Naive thymus-derived CD8-positive, alpha-beta T cell (primary cell): ENCODE results near the gene RAB7A. TPM values are rescaled to one million over a fixed set of nuclear protein-coding genes. Genes with fewer than 3 reads are reported as not detected.
A peak's percentile ranks its signal among the peaks of the same experiment; 100 is the strongest.

Experiments used
- ATAC-seq, 2 donors: fragments of 150-1000 bp; cut with Tn5 transposase in 1 of 2; sonication (Bioruptor Pico), chemical (Tn5 transposase) in 1 of 2; 1 replicate in 1 of 2; 2 replicates in 1 of 2; pipeline ENCODE4 v1.10.0; 2021; ENCODE audit warnings: mild to moderate bottlenecking in 2 of 2, moderate library complexity in 2 of 2
- POLR2A ChIA-PET: fragments of 350-600 bp; sonication (Branson Sonifier 250); formaldehyde crosslinking; loops from one replicate; lab custom pipeline; 2021; ENCODE audit warnings: antibody characterized with exemption; lab: Charles Lee
- DNase-seq, 10 donors: peaks; one replicate each; pipeline versions ENCODE4 v3.0.0 to v3.0.0-alpha.2; 2020 to 2022
- H3K27ac Mint-ChIP-seq, 10 donors: one replicate each; pipeline ENCODE4 v1.8.0; 2020 to 2022; ENCODE audit warnings: mild to moderate bottlenecking in 10 of 10, mixed read lengths in 10 of 10, moderate library complexity in 4 of 10, inconsistent platforms in 1 of 10
- H3K27me3 Mint-ChIP-seq, 5 donors: one replicate each; pipeline ENCODE4 v1.8.0; 2021 to 2022; ENCODE audit warnings: mixed read lengths in 5 of 5
- H3K36me3 Mint-ChIP-seq, 3 donors: one replicate each; pipeline ENCODE4 v1.8.0; 2020 to 2022; ENCODE audit warnings: mixed read lengths in 3 of 3, mild to moderate bottlenecking in 2 of 3, inconsistent platforms in 1 of 3
- H3K4me1 Mint-ChIP-seq, 4 donors: one replicate each; pipeline ENCODE4 v1.8.0; 2021 to 2022; ENCODE audit warnings: mixed read lengths in 4 of 4
- H3K4me3 Mint-ChIP-seq, 10 donors: one replicate each; pipeline ENCODE4 v1.8.0; 2020 to 2022; ENCODE audit warnings: mild to moderate bottlenecking in 10 of 10, mixed read lengths in 10 of 10, moderate library complexity in 6 of 10, inconsistent platforms in 1 of 10
- H3K9me3 Mint-ChIP-seq, 9 donors: one replicate each; pipeline ENCODE4 v1.8.0; 2020 to 2022; ENCODE audit warnings: mixed read lengths in 9 of 9, mild to moderate bottlenecking in 3 of 9, inconsistent platforms in 1 of 9, moderate library complexity in 1 of 9
- polyA plus RNA-seq, 3 donors: library from polyadenylated mRNA; unstranded; fragments of 300-500 nt; fragmentation: Illumina TruSeq; gene quantifications; one replicate each; pipeline ENCODE4 v1.2.3, GENCODE V29; 2021
- total RNA-seq, 8 experiments: library from RNA in 2 of 8; stranded (reverse) in 2 of 8; gene quantifications; one replicate each; pipeline ENCODE4 v1.2.3 and lab custom pipeline; 2021 to 2026

The RAB7A gene
- total and polyA plus RNA-seq, 5 experiments from 2014 or later = 140 to 200 (median 177) TPM

GRCh38 chr3:128799653-128800052 is 73.7 kb downstream of the RAB7A start:
- peaks cover 5 to 56% (median 14%) of the 10 kb centered on the region in 3 donors for H3K36me3 Mint-ChIP-seq

DNA sequence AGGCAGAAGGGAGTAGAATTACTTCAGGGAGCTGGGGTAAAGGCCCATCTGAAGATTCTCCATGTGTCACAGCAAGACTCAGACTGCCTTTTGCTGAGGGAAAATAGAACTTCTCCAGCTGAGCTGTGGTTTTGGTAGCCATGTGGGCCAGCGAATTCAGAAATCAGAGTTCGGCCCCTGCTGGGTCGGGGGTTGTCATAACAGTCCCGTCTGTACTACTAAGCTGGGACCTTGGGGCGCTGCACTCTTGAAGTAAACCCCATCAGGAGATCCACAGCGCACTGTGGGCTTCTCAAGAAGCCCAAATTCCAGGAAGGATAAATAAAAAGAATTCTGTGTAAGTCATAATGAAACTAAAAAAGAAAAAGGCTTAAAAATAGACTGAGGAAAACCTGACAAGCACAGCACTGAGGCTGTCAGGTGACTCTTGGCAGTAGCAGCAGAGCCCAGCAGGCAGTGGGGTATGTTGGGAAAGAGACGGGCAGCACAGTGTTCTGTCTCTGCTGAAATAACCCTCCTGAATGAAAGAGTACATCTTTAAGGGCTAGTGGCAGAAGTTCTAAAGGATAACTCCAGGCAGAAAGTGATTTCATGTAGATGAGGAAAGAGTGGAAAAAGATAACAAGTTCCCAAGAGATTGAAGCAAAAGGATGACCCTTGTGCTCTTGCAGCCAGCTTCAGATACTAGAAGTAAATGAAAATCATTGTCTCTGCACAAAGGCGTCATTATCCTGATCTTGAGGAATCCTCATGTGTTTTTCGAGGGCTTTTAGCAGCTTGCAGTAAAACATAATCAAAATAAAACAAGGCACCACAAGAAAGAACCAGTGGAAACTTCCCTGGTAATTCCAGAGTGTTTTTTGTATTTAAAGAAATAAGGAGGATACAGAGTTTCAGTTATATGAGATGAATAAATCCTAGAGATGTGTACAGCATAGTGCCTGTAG is 74.5 kb downstream of the RAB7A start:
- peaks cover 34 to 65% (median 56%) of the 10 kb centered on the region in 4 donors for H3K4me1 Mint-ChIP-seq
- no peaks in the 10 kb centered on the region for H3K9me3 Mint-ChIP-seq
- peaks cover 5 to 53% (median 12%) of the 10 kb centered on the region in 3 donors for H3K36me3 Mint-ChIP-seq
- DNase-seq (no peak), ATAC-seq (no peak)
- H3K4me3 Mint-ChIP-seq = peak overlapping the region in 3 of 10 donors; percentile 8 to 36 (median 8)
- H3K27ac Mint-ChIP-seq = peak overlapping the region; percentile 75 to 98 (median 88)
- POLR2A ChIA-PET = interaction anchor here (0.5 to 2.1 kb wide), 5 partner anchors 12 to 119 kb away, joined by 3 to 11 read pairs (median 4); no protein-coding TSS in a partner anchor
- no peaks in the 10 kb centered on the region for H3K27me3 Mint-ChIP-seq

More at GRCh38 chr3:128799653-128800052, 73.7 kb downstream of the RAB7A start:
- H3K4me1 Mint-ChIP-seq = peaks cover 31 to 65% (median 57%) of the 10 kb centered on the region in 4 donors
- DNase-seq = no peak
- H3K9me3 Mint-ChIP-seq = no peaks in the 10 kb centered on the region
- H3K4me3 Mint-ChIP-seq = peak overlapping the region in 3 of 10 donors; percentile 13 to 34 (median 22)
- H3K27me3 Mint-ChIP-seq = no peaks in the 10 kb centered on the region
- POLR2A ChIA-PET = interaction anchor here (1.0 to 2.1 kb wide), 4 partner anchors 11 to 119 kb away, joined by 3 to 11 read pairs (median 6); no protein-coding TSS in a partner anchor
- no peak for ATAC-seq
- H3K27ac Mint-ChIP-seq = peak overlapping the region; percentile 73 to 98 (median 88)

DNA sequence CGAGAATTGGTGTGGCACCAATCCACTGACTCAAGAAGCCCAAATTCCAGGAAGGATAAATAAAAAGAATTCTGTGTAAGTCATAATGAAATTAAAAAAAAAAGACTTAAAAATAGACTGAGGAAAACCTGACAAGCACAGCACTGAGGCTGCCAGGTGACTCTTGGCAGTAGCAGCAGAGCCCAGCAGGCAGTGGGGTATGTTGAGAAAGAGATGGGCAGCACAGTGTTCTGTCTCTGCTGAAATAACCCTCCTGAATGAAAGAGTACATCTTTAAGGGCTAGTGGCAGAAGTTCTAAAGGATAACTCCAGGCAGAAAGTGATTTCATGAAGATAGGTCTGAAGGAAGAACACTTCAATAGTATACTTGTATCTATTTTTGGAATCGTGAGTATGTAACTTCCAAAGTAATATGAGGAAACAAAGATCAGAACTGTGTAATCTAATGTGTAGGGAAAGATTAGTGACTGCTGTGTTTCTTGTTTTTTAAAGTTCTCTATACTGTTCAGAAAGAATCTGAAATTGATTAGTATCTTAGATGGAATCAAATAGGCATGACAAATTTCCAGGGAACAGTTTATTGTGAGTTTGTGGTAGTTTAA is 75.9 kb downstream of the RAB7A start:
- Mint-ChIP-seq H3K9me3 (no peaks in the 10 kb centered on the region), H3K4me3 (peak overlapping the region in 3 of 10 donors; percentile 31 to 54 (median 45)), H3K27me3 (no peaks in the 10 kb centered on the region), H3K36me3 (peaks cover 5 to 57% (median 22%) of the 10 kb centered on the region in 3 donors), H3K27ac (peak overlapping the region; percentile 41 to 98 (median 88)), H3K4me1 (peaks cover 34 to 76% (median 66%) of the 10 kb centered on the region in 4 donors)
- POLR2A ChIA-PET = interaction anchor here (3.3 kb wide), 1 partner anchor 13 kb away, joined by 31 read pairs; no protein-coding TSS in a partner anchor
- DNase-seq = no peak
- ATAC-seq = no peak

GRCh38 chr3:128803307-128803706 is 77.3 kb downstream of the RAB7A start:
- no peaks in the 10 kb centered on the region for H3K27me3 Mint-ChIP-seq
- H3K36me3 Mint-ChIP-seq = peaks cover 5 to 56% (median 21%) of the 10 kb centered on the region in 3 donors
- peaks cover 35 to 77% (median 68%) of the 10 kb centered on the region in 4 donors for H3K4me1 Mint-ChIP-seq
- POLR2A ChIA-PET = interaction anchor here (1.0 to 3.3 kb wide), 7 partner anchors 8 to 497 kb away, joined by 3 to 31 read pairs (median 5); partner anchors contain the start of gene ACAD9
- H3K27ac Mint-ChIP-seq = peak overlapping the region; percentile 90 to 98 (median 96)
- no peaks in the 10 kb centered on the region for H3K9me3 Mint-ChIP-seq
- ATAC-seq = no peak
- DNase-seq = no peak
- peak overlapping the region; percentile 15 to 90 (median 82) for H3K4me3 Mint-ChIP-seq

GRCh38 chr3:128804017-128804810 is 78.2 kb downstream of the RAB7A start:
- Mint-ChIP-seq H3K27me3 (no peaks in the 10 kb centered on the region), H3K36me3 (peaks cover 7 to 56% (median 18%) of the 10 kb centered on the region in 3 donors), H3K9me3 (no peaks in the 10 kb centered on the region), H3K27ac (peak overlapping the region; percentile 90 to 98 (median 96)), H3K4me1 (peaks cover 36 to 77% (median 71%) of the 10 kb centered on the region in 4 donors), H3K4me3 (peak overlapping the region; percentile 73 to 90 (median 84))
- ATAC-seq (peak; percentile 94 to 97), DNase-seq (peak; percentile 33 to 86 (median 68))
- POLR2A ChIA-PET = interaction anchor here (0.5 to 3.3 kb wide), 12 partner anchors 9 to 496 kb away, joined by 3 to 31 read pairs (median 4); partner anchors contain the start of genes ACAD9 and RPN1

- ATAC-seq (no peak), DNase-seq (no peak)
- Mint-ChIP-seq H3K27me3 (no peaks in the 10 kb centered on the region), H3K9me3 (no peaks in the 10 kb centered on the region), H3K27ac (peak overlapping the region; percentile 90 to 98 (median 96)), H3K36me3 (peaks cover 10 to 56% (median 13%) of the 10 kb centered on the region in 3 donors), H3K4me3 (peak overlapping the region; percentile 65 to 90 (median 81)), H3K4me1 (peaks cover 34 to 75% (median 69%) of the 10 kb centered on the region in 4 donors)
- POLR2A ChIA-PET = interaction anchor here (0.5 to 3.3 kb wide), 11 partner anchors 9 to 307 kb away, joined by 3 to 31 read pairs (median 4); partner anchors contain the start of genes ACAD9 and RPN1
Measured at GRCh38 chr3:128804811-128805155, 78.8 kb downstream of the RAB7A start.

DNA sequence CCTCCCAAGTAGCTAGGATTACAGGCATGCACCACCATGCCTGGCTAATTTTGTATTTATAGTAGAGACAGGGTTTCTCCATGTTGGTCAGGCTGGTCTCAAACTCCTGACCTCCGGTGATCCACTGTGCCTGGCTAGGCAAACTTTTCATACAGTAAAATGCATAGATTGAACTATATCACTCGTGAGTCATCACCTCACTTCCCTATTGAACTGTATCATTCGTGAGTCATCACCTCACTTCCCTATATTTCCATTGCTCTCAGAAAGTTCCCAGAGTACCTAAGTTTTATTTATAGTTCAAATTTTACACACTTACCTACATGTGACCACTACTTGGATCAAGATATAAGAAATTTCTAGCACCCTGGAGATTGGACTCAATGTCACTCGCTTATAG is 79.8 kb downstream of the RAB7A start:
- Mint-ChIP-seq H3K4me3 (peak overlapping the region in 5 of 10 donors; percentile 41 to 88 (median 82)), H3K4me1 (peaks cover 29 to 70% (median 60%) of the 10 kb centered on the region in 4 donors), H3K27ac (peak overlapping the region; percentile 90 to 98 (median 96)), H3K27me3 (no peaks in the 10 kb centered on the region), H3K36me3 (peaks cover 10 to 53% (median 16%) of the 10 kb centered on the region in 3 donors), H3K9me3 (no peaks in the 10 kb centered on the region)
- ATAC-seq = no peak
- no peak for DNase-seq
- POLR2A ChIA-PET = interaction anchor here (1.0 to 1.7 kb wide), 2 partner anchors 74 to 188 kb away, joined by 4 read pairs; no protein-coding TSS in a partner anchor

- POLR2A ChIA-PET = interaction anchor here (0.6 to 1.7 kb wide), 4 partner anchors 46 to 189 kb away, joined by 3 to 4 read pairs (median 4); no protein-coding TSS in a partner anchor
- Mint-ChIP-seq H3K4me1 (peaks cover 25 to 62% (median 52%) of the 10 kb centered on the region in 4 donors), H3K27me3 (no peaks in the 10 kb centered on the region), H3K4me3 (peak overlapping the region in 1 of 10 donors; percentile 18), H3K27ac (peak overlapping the region; percentile 90 to 98 (median 96)), H3K36me3 (peaks cover 10 to 55% (median 21%) of the 10 kb centered on the region in 3 donors), H3K9me3 (no peaks in the 10 kb centered on the region)
- no peak for ATAC-seq
- DNase-seq = no peak
Measured at GRCh38 chr3:128806588-128806987, 80.6 kb downstream of the RAB7A start.

- Mint-ChIP-seq H3K27me3 (no peaks in the 10 kb centered on the region), H3K36me3 (peaks cover 10 to 56% (median 22%) of the 10 kb centered on the region in 3 donors), H3K4me3 (no peak overlapping the region), H3K9me3 (no peaks in the 10 kb centered on the region), H3K4me1 (peaks cover 20 to 56% (median 45%) of the 10 kb centered on the region in 4 donors), H3K27ac (peak overlapping the region in 8 of 10 donors; percentile 68 to 98 (median 94))
- ATAC-seq (no peak), DNase-seq (no peak)
- POLR2A ChIA-PET = interaction anchor here (0.6 to 1.7 kb wide), 4 partner anchors 19 to 190 kb away, joined by 3 to 4 read pairs (median 4); no protein-coding TSS in a partner anchor
Measured at GRCh38 chr3:128807186-128807830, 81.3 kb downstream of the RAB7A start.

GRCh38 chr3:128808672-128809071 is 82.7 kb downstream of the RAB7A start:
- no peaks in the 10 kb centered on the region for H3K27me3 Mint-ChIP-seq
- no peaks in the 10 kb centered on the region for H3K9me3 Mint-ChIP-seq
- ATAC-seq (no peak), DNase-seq (no peak)
- POLR2A ChIA-PET = interaction anchor here (0.5 to 1.1 kb wide), 3 partner anchors 11 to 698 kb away, joined by 3 read pairs; no protein-coding TSS in a partner anchor
- peak overlapping the region in 9 of 10 donors; percentile 22 to 98 (median 65) for H3K27ac Mint-ChIP-seq
- no peak overlapping the region for H3K4me3 Mint-ChIP-seq
- H3K4me1 Mint-ChIP-seq = peaks cover 18 to 48% (median 37%) of the 10 kb centered on the region in 4 donors
- H3K36me3 Mint-ChIP-seq = peaks cover 10 to 69% (median 31%) of the 10 kb centered on the region in 3 donors
